Stimulated activated CD8-positive, alpha-beta memory T cell treated with anti-CD3 and anti-CD28 coated beads, Interleukin-4, amount 100 ng/mL, for 1 hour (primary cell): ENCODE measurements around the gene ADAMTSL2.
"Not testable (repeated sequence)": the region's sequence is repeated elsewhere in the genome, so short reads cannot be mapped to it uniquely, and the experiment has no call there.

Experiments used
- DNase-seq, 2 donors: peaks; one replicate each; pipeline ENCODE4 v3.0.0-alpha.2; 2020; ENCODE audit warnings: low read depth in 2 of 2, low spot score in 1 of 2

Gene ADAMTSL2

DNA sequence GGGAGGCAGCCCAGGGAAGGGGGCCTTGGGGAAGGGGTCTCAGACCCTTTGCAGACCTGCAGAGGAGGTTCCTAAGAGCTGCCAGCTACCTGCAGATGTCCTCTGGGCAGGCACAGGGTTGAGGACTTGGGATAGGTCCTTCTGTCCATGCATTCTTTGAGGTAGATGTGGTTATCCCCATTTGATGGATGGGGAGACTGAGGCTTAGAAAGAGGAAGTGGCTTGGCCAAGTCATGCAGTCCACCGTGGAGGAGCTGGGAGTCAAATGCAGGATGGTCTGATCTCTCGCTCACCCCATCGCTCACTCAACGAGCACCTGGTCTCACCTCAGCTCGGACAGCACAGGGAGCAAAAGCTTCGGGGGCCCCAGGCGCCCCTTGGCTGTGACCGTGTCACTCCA is 20.2 kb downstream of the ADAMTSL2 start:
- DNase-seq: no peak

DNA sequence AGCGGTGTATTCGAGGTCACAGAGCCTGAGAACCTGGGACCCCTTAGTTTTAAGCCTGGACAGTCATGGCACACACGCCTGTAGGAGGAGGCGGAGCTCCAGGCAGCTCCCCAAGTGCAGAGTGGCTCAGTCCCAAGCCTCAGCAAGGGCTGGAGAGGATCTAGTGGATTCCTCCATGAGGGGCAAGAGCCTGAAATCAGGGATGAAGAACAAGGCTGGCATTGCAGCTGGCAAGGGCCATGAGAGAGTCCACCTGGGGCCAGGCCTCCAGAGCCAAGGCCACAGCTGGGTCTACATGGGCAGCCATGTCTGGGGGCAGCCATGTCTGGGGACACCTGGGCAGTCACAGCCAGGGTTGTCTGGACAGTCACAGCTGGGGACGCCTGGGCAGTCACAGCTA is 21.9 kb downstream of the ADAMTSL2 start:
- DNase-seq: no peak

DNA sequence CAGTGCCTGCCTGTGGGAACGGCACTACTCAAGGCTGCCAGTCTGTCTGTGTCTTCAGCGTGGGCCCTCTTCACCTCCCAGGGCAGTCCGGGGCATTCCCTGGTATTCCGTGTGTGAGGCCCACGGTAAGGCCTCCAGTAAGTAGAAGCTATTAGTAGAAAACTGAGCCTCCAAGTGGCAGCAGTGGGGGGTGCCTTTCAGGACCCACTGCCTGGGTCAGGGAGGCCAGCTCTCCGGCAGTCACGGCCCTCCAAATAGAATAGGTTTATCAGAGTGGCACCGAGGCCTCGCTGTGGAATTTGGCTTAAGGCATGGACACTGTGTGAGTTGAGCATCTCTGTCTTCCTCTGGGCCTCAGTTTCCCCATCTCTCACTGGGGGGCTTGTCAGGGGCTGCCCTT is 23.1 kb downstream of the ADAMTSL2 start:
- no peak for DNase-seq

DNA sequence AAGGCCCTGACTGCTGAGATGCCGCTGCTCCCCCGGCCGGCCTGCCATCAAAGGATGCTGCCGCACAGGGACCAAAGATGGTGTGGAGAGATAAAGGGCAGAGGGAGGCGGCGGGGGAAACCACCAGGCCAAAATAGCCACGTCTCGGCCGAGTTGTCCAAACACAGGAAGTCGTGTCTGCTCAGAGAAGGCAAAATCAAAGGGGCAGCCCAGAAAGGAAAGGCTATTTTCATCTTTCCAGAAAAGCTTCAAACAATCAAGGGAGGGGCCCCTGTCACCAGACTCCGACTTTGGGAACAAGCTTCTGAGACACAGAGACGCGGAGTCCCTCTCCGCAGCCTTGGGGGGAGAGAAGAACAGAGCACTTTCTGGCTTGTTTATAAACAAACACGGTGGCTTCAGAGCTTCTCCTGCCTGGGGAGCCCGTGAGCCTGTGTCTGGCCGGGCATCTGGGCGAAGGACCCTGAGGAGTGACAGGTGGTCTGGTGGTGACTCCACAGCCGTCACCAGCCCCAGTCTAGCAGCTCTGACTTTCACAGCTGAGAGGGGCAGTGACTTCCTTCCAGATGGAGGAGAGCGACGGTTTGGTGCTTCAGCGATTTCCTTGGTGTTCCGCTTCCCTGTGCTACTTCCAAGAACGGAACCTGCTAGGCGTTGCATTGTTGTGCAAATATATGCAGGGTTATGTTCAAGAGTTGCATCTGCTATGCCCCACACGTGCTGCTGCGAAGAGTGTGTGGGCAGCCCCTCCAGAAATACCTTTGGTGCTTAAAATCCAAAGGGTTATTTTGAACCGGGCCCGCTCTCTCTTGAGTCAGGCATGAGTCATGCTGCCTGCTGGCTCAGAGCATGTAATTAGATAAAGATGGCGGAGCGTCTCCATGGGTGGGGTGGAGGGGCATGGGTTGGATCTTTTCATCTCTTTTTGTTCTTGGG is 24.0 kb downstream of the ADAMTSL2 start:
- DNase-seq: no peak

DNA sequence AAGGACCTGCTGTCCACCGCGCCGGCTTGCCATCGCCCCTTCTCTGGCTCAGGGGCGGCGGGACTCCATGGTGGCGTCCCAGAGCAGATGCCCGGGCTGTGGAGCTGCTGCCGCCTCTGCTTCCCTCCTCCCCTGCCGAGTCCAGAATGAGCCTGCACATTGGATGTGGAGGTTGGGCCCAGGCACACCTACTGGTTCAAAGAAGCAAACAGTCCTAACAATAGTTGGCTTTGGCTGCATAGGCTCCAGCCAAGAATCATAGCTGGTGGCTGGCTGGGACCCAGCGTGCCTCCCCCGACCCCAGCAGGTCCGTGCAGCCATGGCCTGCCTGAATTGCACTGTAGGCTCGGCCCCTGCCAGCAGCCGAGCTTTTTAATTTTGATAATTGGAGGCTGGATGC is 25.8 kb downstream of the ADAMTSL2 start:
- DNase-seq: no peak

DNA sequence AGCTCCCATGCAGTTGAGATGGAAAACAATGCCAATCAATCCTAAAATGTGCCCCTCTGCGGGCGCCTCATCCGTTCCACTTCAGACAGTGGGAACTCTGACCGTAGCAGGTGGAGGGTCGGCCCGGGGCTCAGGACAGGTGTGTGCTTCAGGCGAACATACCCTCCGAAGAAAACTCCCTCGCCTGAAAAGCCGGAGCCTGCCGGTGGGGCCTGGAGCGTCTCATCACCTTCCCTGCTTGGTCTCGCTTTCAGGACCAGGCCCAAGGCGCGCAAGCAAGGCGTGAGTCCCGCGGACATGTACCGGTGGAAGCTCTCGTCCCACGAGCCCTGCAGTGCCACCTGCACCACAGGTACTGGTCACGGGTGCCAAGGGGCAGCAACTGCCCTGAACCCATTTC is 26.4 kb downstream of the ADAMTSL2 start:
- no peak for DNase-seq

DNA sequence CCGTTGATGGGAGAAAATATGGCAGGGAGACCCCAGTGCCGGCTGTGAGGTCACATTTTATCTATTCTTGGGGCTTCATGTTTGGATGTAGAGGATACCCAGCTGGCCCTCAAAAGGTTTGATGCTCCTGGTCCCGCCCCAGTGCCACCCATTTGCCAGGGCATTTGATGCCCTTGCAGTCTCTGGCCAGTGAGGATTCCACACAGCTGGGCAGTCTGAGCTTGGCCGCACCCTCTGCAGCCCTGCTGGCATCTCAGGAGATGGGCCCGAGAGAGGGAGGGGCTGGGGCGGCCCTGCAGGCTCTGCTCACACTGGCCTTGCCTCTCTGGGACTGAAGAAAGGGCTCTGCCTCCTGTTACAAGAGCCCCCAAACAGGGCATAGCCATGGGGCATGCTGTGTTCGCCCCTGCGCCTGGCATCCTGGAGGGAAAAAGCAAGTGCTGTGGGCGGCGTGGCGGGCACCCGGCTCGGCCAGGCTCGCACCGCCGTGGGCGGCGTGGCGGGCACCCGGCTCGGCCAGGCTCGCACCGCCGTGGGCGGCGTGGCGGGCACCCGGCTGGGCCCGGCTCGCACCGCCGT is 27.6 kb downstream of the ADAMTSL2 start:
- no peak for DNase-seq

DNA sequence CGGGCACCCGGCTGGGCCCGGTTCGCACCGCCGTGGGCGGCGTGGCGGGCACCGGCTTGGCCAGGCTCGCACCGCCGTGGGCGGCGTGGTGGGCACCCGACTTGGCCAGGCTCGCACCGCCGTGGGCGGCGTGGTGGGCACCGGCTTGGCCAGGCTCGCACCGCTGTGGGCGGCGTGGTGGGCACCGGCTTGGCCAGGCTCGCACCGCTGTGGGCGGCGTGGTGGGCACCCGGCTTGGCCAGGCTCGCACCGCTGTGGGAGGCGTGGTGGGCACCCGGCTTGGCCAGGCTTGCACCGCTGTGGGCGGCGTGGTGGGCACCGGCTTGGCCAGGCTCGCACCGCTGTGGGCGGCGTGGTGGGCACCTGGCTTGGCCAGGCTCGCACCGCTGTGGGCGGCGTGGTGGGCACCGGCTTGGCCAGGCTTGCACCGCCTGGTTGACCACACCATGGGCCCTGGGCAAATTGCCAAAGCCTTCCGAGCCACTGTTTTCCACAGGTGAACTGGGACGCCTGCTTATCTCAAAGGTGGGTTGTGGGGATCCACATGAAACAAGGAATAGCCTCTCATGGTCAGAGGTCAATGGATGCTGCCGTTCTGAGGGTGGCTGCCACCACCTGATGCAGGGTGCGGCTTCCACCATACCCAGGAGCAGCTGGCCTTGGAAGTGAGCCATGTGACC is 28.2 kb downstream of the ADAMTSL2 start:
- DNase-seq: no peak

DNA sequence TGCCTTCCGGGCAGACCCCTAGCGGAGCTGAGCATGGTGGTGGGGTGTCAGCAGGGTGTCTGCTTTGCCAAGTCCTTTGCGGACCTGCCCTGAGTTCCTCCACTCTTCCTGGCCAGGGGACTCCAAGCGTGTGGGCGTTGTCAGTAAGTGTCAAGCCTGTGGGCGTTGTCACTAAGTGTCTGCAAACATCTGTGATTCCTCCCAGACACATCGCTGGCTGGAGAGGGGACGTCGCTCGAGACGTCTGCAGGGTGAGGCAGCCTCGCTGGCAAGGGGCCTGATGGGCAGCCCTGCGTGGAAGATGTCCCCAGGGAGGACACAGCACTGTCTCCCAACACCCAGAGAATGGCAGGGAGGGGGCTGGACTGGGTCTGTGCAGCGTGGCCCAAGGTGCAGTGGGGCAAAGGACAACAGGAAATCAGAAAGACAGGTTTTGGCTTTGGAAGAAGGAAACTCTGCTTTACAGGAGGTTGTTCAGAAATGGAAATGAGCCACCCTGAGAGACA is 28.8 kb downstream of the ADAMTSL2 start:
- no peak for DNase-seq

DNA sequence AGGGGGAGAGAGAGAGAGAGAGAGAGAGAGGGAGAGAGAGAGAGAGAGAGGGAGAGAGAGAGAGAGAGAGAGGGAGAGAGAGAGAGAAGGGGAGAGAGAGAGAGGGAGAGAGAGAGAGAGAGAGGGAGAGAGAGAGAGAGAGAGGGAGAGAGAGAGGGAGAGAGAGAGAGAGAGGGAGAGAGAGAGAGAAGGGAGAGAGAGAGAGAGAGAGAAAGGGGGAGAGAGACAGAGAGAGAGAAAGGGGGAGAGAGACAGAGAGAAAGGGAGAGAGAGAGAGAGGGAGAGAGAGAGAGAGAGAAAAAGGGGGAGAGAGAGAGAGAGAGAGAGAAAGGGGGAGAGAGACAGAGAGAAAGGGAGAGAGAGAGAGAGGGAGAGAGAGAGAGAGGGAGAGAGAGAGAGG is 29.3 kb downstream of the ADAMTSL2 start:
- DNase-seq: not testable (repeated sequence)

DNA sequence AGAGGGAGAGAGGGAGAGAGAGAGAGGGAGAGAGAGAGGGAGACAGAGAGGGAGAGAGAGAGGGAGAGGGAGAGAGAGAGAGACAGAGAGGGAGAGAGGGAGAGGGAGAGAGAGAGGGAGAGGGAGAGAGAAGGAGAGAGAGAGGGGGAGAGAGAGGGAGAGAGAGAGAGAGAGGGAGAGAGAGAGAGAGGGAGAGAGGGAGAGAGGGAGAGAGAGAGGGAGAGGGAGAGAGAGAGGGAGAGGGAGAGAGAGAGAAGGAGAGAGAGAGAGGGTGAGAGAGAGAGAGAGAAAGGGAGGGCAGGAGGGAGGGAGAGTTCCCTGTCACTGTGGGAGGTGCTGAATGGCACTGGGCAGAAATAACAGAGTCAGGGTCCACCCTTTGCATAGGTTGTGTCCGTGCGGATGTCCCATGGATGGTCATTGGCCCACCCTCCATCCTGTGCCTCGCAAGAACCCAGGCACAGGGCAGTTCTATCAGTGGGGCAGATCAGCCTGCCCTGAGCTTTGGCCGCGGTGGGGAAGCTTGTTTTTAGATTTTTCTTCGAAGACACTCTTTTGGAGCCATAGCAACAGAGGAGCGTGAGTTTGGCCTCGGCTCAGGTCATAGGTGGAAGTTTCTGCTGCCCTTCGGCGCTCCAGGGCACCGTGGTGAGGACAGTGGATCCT is 30.1 kb downstream of the ADAMTSL2 start:
- no peak for DNase-seq

DNA sequence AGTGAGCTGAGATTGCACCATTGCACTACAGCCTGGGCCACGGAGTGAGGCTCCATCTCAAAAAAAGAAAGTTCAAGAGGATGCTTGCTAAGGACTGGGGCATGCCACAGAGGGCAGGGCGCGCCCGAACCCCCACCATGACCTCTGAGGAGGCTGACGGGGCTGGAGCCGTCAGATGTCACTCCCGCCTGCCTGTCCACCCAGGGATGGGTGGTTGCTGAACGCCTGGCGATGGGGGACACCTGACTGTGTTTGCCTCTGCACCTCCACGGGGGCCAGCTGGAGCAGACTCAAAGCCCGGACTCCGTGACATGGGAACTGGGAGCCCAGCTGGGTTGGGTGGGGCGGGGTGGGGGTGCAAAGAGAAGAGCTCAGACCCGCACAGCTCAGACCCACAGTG is 31.9 kb downstream of the ADAMTSL2 start:
- no peak for DNase-seq

DNA sequence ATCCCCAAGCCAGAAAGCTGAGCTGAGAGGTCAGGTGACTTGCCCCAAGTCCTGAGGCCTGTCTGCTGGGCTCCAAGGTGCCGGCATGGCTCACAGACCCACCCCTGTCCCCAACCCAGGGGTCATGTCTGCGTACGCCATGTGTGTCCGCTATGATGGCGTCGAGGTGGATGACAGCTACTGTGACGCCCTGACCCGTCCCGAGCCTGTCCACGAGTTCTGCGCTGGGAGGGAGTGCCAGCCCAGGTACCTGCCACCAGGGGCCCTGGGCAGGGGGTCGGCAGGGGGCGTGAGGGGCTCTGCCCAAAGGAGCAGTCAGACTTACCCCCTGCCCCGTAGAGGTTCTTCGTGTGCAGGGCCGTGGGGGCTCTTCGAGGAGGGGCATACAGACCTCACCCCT is 32.3 kb downstream of the ADAMTSL2 start:
- no peak for DNase-seq

DNA sequence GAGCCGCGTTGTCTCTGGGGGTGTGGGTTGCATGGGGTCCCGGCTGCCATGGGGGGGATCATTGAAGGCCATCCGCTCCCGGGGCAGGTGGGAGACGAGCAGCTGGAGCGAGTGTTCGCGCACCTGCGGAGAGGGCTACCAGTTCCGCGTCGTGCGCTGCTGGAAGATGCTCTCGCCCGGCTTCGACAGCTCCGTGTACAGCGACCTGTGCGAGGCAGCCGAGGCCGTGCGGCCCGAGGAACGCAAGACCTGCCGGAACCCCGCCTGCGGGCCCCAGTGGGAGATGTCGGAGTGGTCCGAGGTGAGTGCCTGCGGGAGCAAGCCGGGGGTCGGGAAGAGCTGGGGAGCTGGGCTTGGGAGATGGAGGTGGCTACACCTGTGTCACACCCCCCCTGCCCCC is 33.7 kb downstream of the ADAMTSL2 start:
- no peak for DNase-seq

DNA sequence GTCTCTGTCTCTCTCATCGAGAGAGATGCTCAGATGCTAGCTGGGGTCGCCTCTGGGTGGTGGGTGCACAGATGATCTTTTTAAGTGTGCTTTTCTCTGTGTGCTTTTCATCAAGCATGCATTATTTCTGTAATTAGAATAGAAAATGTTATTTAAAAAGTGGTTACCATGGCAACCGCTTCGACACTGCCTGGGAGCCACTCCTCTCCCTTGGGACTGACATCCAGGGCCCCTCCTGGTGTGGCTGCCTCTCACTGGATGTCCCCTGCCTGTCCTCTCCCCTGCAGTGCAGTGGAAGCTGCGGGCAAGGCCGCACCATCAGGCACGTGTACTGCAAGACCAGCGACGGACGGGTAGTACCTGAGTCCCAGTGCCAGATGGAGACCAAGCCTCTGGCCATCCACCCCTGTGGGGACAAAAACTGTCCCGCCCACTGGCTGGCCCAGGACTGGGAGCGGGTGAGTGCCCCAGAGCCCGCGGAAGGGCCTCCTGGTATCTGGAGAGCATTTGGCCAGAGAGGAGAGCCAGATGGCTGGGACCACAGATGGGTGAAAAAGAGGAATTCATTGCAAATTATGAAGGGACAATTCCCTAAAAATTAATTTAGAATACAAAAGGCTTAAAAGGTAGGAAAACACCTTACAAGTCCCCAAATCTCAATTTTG is 34.7 kb downstream of the ADAMTSL2 start:
- DNase-seq: no peak

DNA sequence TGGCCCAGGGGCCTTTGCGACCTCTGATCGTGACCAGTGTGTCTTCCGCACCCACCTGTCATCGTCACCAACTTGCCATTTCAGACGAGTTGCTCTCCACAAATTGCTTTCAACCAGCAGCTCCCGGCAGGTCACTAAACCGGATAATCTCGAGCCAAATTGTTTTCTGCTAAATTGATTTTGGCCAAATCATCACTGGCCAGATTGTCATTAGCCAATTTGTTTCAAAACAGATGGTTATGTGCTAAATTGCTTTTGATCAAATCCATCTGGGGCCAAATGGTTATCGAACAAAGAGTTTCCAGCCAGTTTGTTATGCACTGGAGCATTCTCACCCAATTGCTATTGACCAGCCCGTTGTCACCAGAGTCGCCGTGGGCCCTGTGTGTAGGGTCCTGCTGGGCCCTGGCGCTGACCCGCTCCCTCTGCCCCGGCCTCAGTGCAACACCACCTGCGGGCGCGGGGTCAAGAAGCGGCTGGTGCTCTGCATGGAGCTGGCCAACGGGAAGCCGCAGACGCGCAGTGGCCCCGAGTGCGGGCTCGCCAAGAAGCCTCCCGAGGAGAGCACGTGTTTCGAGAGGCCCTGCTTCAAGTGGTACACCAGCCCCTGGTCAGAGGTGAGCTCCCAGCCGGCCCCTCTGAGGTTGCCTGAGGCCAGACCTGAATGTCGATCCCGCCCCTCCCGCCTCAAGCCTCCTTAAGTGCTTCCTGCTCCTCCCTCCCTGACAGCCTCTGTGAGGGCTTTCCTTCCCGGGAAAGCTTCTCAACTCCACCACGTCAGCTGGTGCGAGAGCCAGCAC is 35.6 kb downstream of the ADAMTSL2 start:
- no peak for DNase-seq

DNA sequence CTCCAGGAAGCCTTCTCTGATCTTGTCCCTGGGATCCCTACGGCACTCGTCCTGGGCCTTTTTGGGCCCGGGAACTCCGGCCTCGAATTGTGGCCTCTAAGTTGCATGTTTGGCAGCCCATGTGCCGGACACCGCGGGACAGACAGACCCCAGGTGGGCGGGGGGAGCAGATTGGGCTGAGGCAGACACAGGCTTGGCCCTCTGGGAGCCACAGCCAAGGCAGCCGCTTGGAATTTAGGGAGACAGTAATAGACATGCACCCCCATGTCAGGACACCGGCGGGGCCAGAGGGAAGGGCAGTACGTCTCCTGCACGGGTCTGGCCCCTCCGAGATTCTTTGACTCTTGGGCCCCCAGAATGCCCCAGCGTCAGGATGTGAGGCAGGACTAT is 36.2 kb downstream of the ADAMTSL2 start:
- no peak for DNase-seq

DNA sequence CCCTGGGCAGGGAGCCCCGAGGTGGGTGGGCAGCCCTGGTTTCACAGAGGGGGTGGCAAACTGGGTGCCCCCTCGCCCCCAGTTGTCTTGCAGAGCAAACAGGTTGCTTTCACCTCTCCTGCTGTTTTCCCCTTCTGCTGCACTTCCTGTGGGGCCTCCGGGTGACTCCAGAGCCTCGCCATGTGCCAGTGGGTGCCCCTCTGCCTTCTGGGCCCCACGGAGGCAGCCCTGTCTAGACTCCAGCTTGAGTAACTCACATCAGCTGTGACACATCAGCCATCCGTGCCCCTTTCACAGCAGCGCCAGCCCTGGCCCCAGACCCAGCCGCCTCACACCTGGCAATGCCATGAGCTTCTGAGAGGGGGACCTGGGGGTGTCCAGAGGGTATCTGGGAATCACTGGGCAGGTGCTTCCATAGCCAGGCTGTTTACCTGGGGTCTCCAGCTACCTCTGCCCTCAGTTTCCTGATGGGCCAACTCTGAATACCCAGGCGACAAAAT is 36.9 kb downstream of the ADAMTSL2 start:
- no peak for DNase-seq

DNA sequence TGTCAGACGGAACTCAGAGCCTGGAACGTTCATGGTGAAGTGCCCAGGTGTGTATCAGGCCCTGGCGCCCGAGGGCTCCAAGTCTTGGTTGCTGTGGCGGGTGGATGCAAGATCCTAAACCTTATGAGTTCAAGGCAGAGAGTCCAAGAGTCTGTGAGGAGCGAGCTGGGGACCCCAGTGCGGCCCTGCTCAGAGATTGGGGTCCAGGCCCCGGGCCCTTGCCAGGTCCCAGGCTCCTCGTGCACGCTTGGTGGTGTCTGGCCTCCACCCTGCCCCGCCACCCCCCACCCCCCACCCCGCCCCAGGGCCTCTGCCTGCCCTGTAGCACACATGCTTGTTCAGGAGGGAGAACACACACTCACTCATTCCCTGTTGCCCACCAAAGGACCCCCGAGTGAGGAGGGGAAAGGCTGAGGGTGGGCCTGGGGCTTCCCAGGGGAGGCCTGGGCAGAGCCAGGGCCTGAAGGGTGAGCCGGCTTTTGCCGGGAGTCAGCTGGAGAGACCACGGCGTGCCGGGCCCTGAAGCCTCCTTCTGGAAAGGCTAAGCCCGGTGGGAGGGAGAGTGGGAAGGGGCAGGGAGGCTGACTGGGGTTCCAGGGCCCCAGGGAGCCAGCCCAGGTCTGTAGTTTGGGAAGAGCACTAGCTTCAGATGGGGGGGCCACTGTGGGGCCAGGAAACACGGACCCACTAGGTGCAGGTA is 37.5 kb downstream of the ADAMTSL2 start:
- DNase-seq: no peak
